C4-2B (cell line): ENCODE data around the gene COBL.

ENCODE experiments used
- CTCF ChIP-seq: fragments of 450-650 bp; conservative IDR thresholded peaks from 2 replicates; pipeline ENCODE4 v1.5.1; 2017; ENCODE audit warnings: mild to moderate bottlenecking
- ZFX ChIP-seq: fragments of 450-650 bp; IDR thresholded peaks from 2 replicates; pipeline ENCODE4 v1.6.1; 2017

DNA sequence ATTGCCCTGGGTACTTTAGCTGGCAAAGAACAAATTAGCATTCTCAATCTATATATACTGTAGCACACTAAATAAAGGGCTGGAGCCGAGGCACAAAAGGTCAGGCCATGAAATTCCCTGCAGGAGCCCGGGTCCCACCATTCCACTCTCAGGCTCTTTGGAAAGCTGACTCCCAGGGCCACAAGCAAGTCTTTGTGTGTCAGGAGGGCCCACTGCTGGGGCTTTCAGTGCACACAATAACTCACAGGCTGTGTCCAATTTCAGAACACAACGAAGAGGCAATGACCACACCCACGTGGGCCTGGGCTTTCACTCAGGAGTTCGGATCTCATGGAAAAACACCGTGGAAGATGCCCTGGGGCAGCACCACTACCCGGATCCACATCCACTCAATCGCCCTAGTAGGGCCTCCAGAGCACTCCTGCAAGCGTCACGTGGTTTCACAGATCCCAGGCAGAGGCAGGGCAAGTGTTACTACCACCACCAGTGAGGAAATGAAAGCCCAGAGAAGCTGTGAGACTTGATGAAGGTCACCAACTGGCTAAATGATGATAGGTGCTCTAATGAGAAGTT is 60.3 kb downstream of the COBL start:
- TF ChIP-seq CTCF, result no peak
- TF ChIP-seq ZFX, result no peak
